ENCODE data around the gene EHBP1.
"Not testable (repeated sequence)": the region's sequence is repeated elsewhere in the genome, so short reads cannot be mapped to it uniquely, and the experiment has no call there.

The EHBP1 gene

GRCh38 chr2:62705859-62706720 lies 577 bp downstream of the EHBP1 start:
- peak; percentile 43 for DNase-seq

- no peak for DNase-seq
Measured at GRCh38 chr2:62706721-62707521, 1.4 kb downstream of the EHBP1 start.

- no peak for DNase-seq
Measured at GRCh38 chr2:62708751-62709150, 3.2 kb downstream of the EHBP1 start.

GRCh38 chr2:62711832-62712494 lies 6.5 kb downstream of the EHBP1 start:
- no peak for DNase-seq

GRCh38 chr2:62713196-62713595 lies 7.7 kb downstream of the EHBP1 start:
- DNase-seq = not testable (repeated sequence)

- no peak for DNase-seq
Measured at GRCh38 chr2:62713837-62714236, 8.3 kb downstream of the EHBP1 start.

GRCh38 chr2:62716768-62717167 lies 11.3 kb downstream of the EHBP1 start:
- DNase-seq = no peak

- no peak for DNase-seq
Measured at GRCh38 chr2:62717503-62718081, 12.1 kb downstream of the EHBP1 start.

GRCh38 chr2:62718225-62718822 lies 12.8 kb downstream of the EHBP1 start:
- DNase-seq = no peak

GRCh38 chr2:62719757-62720156 lies 14.2 kb downstream of the EHBP1 start:
- DNase-seq = no peak

GRCh38 chr2:62722679-62723078 lies 17.2 kb downstream of the EHBP1 start:
- DNase-seq = no peak

- DNase-seq = no peak
Measured at GRCh38 chr2:62723253-62723652, 17.7 kb downstream of the EHBP1 start.

- DNase-seq = no peak
Measured at GRCh38 chr2:62724106-62724505, 18.6 kb downstream of the EHBP1 start.

GRCh38 chr2:62724886-62725711 lies 19.6 kb downstream of the EHBP1 start:
- DNase-seq = peak; percentile 32

- DNase-seq = no peak
Measured at GRCh38 chr2:62725712-62726055, 20.2 kb downstream of the EHBP1 start.

- no peak for DNase-seq
Measured at GRCh38 chr2:62727259-62727867, 21.9 kb downstream of the EHBP1 start.

- DNase-seq = no peak
Measured at GRCh38 chr2:62727876-62728566, 22.5 kb downstream of the EHBP1 start.

GRCh38 chr2:62731275-62731674 lies 25.8 kb downstream of the EHBP1 start:
- no peak for DNase-seq

- DNase-seq = no peak
Measured at GRCh38 chr2:62732262-62732777, 26.8 kb downstream of the EHBP1 start.

GRCh38 chr2:62733546-62733945 lies 28.0 kb downstream of the EHBP1 start:
- DNase-seq = no peak

Measured in activated CD4-positive, alpha-beta T cell treated with anti-CD3 and anti-CD28 coated beads, Interleukin-10, Interleukin-2, amounts not matched to agents 100 ng/mL and 50 ng/mL, durations not matched to agents 16 hours and 8 hours (primary cell).